PC-9 (cell line): Measurements from ENCODE around the gene UIMC1.

ENCODE experiments used
- CTCF ChIP-seq: fragments of 200-600 bp; sonication (generic); conservative IDR thresholded peaks from 2 replicates; pipeline ENCODE4 v1.6.1; 2017; ENCODE audit warnings: mixed run types, antibody characterized with exemption, mild to moderate bottlenecking, moderate library complexity
- EZH2 ChIP-seq: fragments of 200-600 bp; sonication (generic); IDR thresholded peaks from 2 replicates; pipeline ENCODE4 v1.8.0; 2017; ENCODE audit warnings: antibody characterized with exemption, low read depth

GRCh38 chr5:176857216-176857893 is 149.2 kb downstream of the UIMC1 start:
- TF ChIP-seq CTCF (no peak), EZH2 (no peak)
